HUES6 (cell line): ENCODE measurements around the gene CYP3A5.
"Not testable (repeated sequence)": the region's sequence is repeated elsewhere in the genome, so short reads cannot be mapped to it uniquely, and the experiment has no call there.

ENCODE experiments used
- H3K27ac ChIP-seq: 2 replicates; pipeline ENCODE4 v1.7.0; 2013; ENCODE audit warnings: low read depth, mild to moderate bottlenecking, low read length, inconsistent platforms
- H3K27me3 ChIP-seq: 2 replicates; pipeline ENCODE4 v1.6.1; 2013; ENCODE audit warnings: low read length; ENCODE audit not compliant: control insufficient read depth, insufficient read depth
- H3K36me3 ChIP-seq: 2 replicates; pipeline ENCODE4 v1.6.1; 2013; ENCODE audit warnings: low read length; ENCODE audit not compliant: control insufficient read depth, insufficient read depth
- H3K4me1 ChIP-seq: 2 replicates; pipeline ENCODE4 v1.6.1; 2013; ENCODE audit warnings: low read length; ENCODE audit not compliant: control insufficient read depth, insufficient read depth
- H3K4me3 ChIP-seq: 2 replicates; pipeline ENCODE4 v1.5.1; 2013; ENCODE audit warnings: low read depth, low read length
- H3K9ac ChIP-seq: one replicate; pipeline ENCODE4 v1.6.1; 2013; ENCODE audit warnings: mild to moderate bottlenecking, low read length
- H3K9me3 ChIP-seq: 2 replicates; pipeline ENCODE4 v1.6.1; 2013; ENCODE audit warnings: low read depth, low read length; ENCODE audit not compliant: control insufficient read depth, insufficient read depth

CYP3A5 gene

DNA sequence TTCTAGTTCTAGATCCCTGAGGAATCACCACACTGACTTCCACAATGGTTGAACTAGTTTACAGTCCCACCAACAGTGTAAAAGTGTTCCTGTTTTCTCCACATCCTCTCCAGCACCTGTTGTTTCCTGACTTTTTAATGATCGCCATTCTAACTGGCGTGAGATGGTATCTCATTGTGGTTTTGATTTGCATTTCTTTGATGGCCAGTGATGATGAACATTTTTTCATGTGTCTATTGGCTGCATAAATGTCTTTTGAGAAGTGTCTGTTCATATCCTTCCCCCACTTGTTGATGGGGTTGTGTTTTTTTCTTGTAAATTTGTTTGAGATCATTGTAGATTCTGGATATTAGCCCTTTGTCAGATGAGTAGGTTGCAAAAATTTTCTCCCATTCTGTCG is 25.2 kb downstream of the CYP3A5 start:
- not testable (repeated sequence) for H3K36me3 ChIP-seq, H3K4me1 ChIP-seq, H3K9me3 ChIP-seq, H3K9ac ChIP-seq, H3K4me3 ChIP-seq, H3K27ac ChIP-seq, H3K27me3 ChIP-seq

DNA sequence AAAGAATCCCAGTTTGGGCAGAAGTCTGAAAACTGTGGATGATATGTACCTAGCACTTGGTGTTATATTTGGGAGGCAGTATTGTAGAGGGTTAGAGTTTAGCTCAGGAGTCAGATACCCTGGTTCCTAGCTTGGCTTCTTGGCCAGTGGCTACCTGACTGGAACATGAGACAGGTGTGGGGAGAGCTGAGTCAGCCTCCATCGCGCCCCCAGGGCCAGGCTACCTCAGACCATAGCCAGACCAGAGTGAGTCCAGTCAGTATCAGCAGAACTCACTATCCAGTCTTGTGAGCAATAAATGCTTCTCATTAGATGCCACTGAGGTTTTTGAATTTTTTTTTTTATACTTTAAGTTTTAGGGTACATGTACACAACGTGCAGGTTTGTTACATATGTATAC is 26.0 kb downstream of the CYP3A5 start:
- no peak overlapping the region for H3K27ac ChIP-seq
- no peaks in the 10 kb centered on the region for H3K27me3 ChIP-seq
- no peaks in the 10 kb centered on the region for H3K4me1 ChIP-seq
- no peaks in the 10 kb centered on the region for H3K9me3 ChIP-seq
- H3K4me3 ChIP-seq = no peak overlapping the region
- no peak overlapping the region for H3K9ac ChIP-seq
- no peaks in the 10 kb centered on the region for H3K36me3 ChIP-seq

DNA sequence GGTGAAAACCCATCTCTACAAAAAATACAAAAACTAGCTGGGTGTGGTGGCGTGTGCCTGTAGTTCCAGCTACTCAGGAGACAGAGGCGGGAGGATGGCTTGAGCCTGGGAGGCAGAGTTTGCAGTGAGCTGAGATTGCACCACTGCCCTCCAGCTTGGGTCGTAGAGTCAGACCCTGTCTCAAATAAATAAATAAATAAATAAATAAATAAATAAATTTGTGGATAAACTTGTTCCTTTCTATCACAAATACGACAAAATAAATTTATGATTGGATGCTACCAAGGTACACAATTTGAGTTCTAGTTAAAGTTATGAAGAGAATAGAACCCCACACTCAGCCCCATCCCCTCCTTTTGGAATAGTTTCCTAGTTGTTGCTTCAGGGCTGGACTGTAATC is 26.5 kb downstream of the CYP3A5 start:
- H3K4me3 ChIP-seq, H3K36me3 ChIP-seq: not testable (repeated sequence)

DNA sequence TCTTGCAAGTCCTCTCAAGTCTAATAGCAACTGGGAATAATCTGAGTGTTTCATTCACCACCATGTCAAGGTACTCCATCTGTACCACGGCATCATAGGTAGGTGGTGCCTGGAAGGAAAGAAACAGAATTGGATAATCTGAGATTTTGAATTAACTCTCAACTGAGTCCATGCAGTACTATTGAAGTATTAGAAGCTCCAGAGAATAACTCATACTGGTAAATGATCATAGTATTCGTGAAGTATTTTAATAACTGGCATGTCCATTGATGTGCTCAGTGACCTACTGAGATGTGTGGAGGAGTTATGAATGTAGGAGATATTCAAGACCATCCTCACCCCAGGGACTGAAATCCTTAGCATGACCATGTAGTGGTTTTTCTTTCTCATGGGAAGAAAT is 27.1 kb downstream of the CYP3A5 start:
- no peaks in the 10 kb centered on the region for H3K27me3 ChIP-seq
- H3K4me3 ChIP-seq = no peak overlapping the region
- H3K36me3 ChIP-seq = no peaks in the 10 kb centered on the region
- no peaks in the 10 kb centered on the region for H3K4me1 ChIP-seq
- no peaks in the 10 kb centered on the region for H3K9me3 ChIP-seq
- no peak overlapping the region for H3K9ac ChIP-seq
- H3K27ac ChIP-seq = no peak overlapping the region

More for the DNA sequence above, 26.5 kb downstream of the CYP3A5 start:
- not testable (repeated sequence) for H3K9ac ChIP-seq, H3K27ac ChIP-seq, H3K9me3 ChIP-seq, H3K27me3 ChIP-seq, H3K4me1 ChIP-seq

DNA sequence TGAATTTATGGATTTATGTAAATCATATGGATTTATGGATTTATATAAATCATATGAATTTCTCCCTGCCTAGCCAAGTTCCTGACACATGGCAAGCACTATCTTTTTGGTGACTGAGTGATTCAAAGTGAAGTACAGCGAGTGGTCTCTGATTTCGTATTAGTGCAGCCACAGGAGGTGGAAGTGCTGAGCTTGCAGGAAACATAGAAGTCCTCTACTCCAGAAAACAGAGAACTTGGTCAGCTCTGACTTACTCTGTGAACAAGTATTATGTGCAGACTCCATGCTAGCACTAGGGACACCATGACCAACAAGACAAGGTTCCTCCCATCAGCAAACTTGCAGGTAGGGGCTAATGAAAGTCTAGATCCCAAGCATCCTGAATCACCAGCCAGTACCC is 28.5 kb downstream of the CYP3A5 start:
- no peak overlapping the region for H3K4me3 ChIP-seq
- H3K36me3 ChIP-seq = no peaks in the 10 kb centered on the region
- no peak overlapping the region for H3K27ac ChIP-seq
- H3K27me3 ChIP-seq = no peaks in the 10 kb centered on the region
- no peaks in the 10 kb centered on the region for H3K9me3 ChIP-seq
- no peaks in the 10 kb centered on the region for H3K4me1 ChIP-seq
- no peak overlapping the region for H3K9ac ChIP-seq

DNA sequence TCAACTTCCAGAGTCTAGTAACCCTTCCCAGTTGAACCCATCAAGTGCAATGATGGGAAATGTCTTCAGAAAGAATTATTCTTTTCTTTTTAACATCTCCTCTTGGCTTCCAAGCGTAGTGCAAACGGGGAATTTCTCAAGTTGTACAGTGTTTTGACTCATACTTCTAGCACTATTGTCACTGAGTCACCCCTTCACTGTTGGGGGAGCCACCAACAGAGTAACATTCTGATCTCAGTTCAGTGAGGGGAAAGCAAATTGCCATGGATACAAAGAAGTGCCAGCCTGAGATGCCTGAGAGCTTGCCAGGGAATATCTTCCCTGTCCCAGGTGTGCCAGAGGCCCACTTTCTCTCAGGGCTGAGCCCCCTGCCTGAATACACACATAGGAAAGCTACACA is 31.0 kb downstream of the CYP3A5 start:
- H3K9me3 ChIP-seq = no peaks in the 10 kb centered on the region
- H3K4me1 ChIP-seq = no peaks in the 10 kb centered on the region
- no peak overlapping the region for H3K27ac ChIP-seq
- H3K36me3 ChIP-seq = no peaks in the 10 kb centered on the region
- no peaks in the 10 kb centered on the region for H3K27me3 ChIP-seq
- no peak overlapping the region for H3K4me3 ChIP-seq
- no peak overlapping the region for H3K9ac ChIP-seq

DNA sequence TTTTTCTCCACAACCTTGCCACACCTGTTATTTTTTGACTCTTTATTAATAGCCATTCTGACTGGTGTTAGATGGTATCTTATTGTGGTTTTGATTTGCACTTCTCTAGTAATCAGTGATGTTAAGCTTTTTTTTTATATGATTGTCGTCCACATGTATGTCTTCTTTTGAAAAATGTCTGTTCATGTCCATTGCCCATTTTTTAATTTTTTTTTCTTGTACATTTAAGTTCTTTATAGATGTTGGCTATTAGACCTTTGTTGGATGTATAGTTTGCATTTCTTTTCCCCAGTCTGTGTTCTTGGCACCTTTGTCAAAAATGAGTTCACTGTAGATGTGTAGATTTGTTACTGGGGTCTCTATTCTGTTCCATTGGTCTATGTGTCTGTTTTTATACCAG is 34.2 kb downstream of the CYP3A5 start:
- H3K4me3 ChIP-seq = no peak overlapping the region
- H3K27ac ChIP-seq = no peak overlapping the region
- H3K36me3 ChIP-seq = no peaks in the 10 kb centered on the region
- H3K9me3 ChIP-seq = no peaks in the 10 kb centered on the region
- H3K27me3 ChIP-seq = no peaks in the 10 kb centered on the region
- H3K9ac ChIP-seq = no peak overlapping the region
- H3K4me1 ChIP-seq = no peaks in the 10 kb centered on the region

DNA sequence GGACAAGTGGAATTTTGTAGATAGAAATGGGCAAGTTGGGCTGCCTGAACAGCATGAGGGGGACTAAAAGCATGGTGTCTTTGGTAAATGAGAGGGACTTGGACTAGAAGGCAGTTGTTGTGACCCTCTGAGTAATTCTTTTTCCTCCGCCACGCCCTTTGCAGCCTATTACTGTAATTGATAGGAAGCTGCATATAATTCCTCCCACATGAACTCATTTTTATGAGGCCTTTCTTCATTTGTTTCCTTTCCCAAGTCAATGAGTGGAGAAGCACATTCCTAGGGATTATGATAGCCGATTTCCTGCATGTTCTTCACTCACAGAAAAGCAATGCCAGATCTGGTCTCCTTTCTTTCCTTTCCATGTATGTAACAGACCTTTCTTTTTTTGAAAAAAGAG is 35.4 kb downstream of the CYP3A5 start:
- no peak overlapping the region for H3K4me3 ChIP-seq
- H3K9ac ChIP-seq = no peak overlapping the region

DNA sequence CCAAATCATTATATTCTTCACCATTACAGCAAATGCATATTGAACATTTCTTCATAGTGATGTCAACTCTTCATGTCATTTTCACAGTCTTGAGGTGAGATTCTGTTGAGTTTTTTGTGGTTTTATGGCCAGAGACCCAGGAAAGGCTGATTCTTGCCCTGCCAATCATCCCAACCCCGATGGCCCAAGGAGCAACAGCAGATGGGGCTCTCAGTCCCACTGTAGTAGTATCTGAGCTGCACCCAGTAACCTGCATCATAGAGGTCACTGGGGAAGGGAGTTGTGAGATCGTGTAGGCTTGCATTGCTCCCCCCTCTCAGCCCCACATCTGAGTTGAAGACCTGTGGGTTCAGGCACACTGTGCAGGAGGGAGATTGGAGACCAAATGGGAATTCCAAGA is 36.3 kb downstream of the CYP3A5 start:
- Histone ChIP-seq H3K9ac (no peak overlapping the region), H3K36me3 (no peaks in the 10 kb centered on the region), H3K9me3 (no peaks in the 10 kb centered on the region), H3K27me3 (no peaks in the 10 kb centered on the region), H3K27ac (no peak overlapping the region), H3K4me3 (no peak overlapping the region), H3K4me1 (peaks cover 7% of the 10 kb centered on the region)

More for the DNA sequence above, 35.4 kb downstream of the CYP3A5 start:
- Histone ChIP-seq H3K36me3 (no peaks in the 10 kb centered on the region), H3K9me3 (no peaks in the 10 kb centered on the region), H3K27ac (no peak overlapping the region), H3K27me3 (no peaks in the 10 kb centered on the region), H3K4me1 (no peaks in the 10 kb centered on the region)

DNA sequence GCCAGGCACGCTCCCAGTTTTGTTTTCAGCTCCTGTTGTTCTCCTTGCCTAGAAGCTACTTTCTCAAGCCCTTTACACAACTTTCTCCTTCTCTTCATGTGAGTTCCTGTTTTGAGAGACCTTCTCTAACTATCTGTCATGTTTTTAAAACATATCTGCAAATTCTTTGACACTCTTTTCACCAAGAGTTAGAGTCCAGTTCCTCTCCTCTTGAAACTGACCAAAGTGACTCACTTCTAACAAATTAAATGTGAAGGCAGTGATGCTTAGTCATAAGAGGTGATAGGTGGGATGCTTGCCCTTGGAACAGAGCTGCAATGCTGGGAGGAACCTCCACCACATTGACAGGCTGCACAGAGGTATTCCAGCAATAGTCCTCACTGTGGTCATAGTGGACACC is 37.8 kb downstream of the CYP3A5 start:
- H3K4me1 ChIP-seq = peaks cover 9% of the 10 kb centered on the region
- no peak overlapping the region for H3K4me3 ChIP-seq
- H3K27ac ChIP-seq = no peak overlapping the region
- H3K36me3 ChIP-seq = no peaks in the 10 kb centered on the region
- no peaks in the 10 kb centered on the region for H3K9me3 ChIP-seq
- H3K27me3 ChIP-seq = no peaks in the 10 kb centered on the region
- H3K9ac ChIP-seq = no peak overlapping the region

DNA sequence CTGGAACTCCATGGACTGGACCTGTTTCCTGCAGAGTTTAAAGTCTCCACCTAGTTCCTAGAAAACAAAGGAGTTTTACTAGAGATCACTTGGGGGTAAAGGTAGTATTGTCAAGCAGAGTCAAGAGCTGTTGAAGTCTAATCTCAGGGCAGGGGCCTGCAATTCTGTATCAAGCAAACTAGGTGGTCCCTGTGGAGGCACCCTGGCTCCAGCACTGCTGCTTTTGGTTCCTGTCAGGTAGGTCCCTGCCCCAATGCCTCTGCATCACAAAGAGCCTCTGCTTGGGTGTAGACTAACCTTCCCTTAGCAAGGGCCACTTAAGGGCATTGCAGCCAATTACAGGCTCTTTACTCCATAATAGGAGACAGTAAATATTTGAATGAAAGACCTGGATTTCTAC is 40.5 kb downstream of the CYP3A5 start:
- Histone ChIP-seq H3K4me3 (no peak overlapping the region), H3K27ac (no peak overlapping the region), H3K27me3 (no peaks in the 10 kb centered on the region), H3K9ac (no peak overlapping the region), H3K9me3 (no peaks in the 10 kb centered on the region), H3K36me3 (no peaks in the 10 kb centered on the region), H3K4me1 (peaks cover 9% of the 10 kb centered on the region)

DNA sequence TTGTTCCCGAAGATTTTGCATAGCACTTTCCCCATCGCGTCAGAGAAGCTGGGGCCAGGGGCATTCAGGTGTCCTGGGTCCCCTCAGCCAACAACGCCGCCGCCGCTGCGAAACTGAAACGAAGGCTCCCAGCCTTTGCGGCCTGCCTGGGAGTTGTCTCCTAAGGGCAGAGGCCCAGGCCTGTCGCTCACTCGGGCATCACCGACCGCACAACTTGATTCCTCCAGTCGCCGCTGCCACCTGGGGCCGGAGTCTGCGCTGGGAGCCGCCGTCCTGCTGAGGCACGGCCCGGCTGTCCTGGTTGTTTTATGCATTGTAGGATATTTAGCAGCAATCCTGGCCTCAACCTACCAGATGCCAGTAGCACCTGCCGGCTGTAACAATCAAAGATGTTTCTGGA is 41.1 kb downstream of the CYP3A5 start:
- Histone ChIP-seq H3K27ac (no peak overlapping the region), H3K9me3 (no peaks in the 10 kb centered on the region), H3K9ac (no peak overlapping the region), H3K27me3 (no peaks in the 10 kb centered on the region), H3K4me3 (no peak overlapping the region), H3K36me3 (peaks cover 5% of the 10 kb centered on the region; the same call in 1 of the 2 replicates), H3K4me1 (peaks cover 9% of the 10 kb centered on the region)
